Right renal pelvis (tissue), 4 donors: ENCODE data around the gene LGALS7. TPM values are rescaled to one million over a fixed set of nuclear protein-coding genes. Genes with fewer than 3 reads are reported as not detected.

ENCODE experiments used
- DNase-seq, 4 donors: peaks; one replicate each; pipeline ENCODE4 v3.0.0-alpha.2; 2013; ENCODE audit warnings: low read depth in 4 of 4, low spot score in 3 of 4, missing footprints in 1 of 4
- polyA plus RNA-seq, 4 donors: library from polyadenylated mRNA; unstranded; fragments of 120-200 nt; gene quantifications; one replicate each; pipeline ENCODE4 v1.2.1, GENCODE V29; 2013; ENCODE audit not compliant: insufficient read length in 4 of 4

LGALS7 gene
- polyA plus RNA-seq, 4 donors = 0.29 to 1.2 (median 0.71) TPM

- DNase-seq = no peak
Measured at GRCh38 chr19:38741670-38742069, 31.6 kb downstream of the LGALS7 start.

GRCh38 chr19:38740932-38741331, 32.4 kb downstream of the LGALS7 start:
- DNase-seq = no peak

GRCh38 chr19:38740257-38740592, 33.1 kb downstream of the LGALS7 start:
- no peak for DNase-seq

- no peak for DNase-seq
Measured at GRCh38 chr19:38739440-38740256, 33.7 kb downstream of the LGALS7 start.

GRCh38 chr19:38737921-38738737, 35.2 kb downstream of the LGALS7 start:
- DNase-seq = no peak

GRCh38 chr19:38737281-38737865, 35.9 kb downstream of the LGALS7 start:
- DNase-seq = no peak

- no peak for DNase-seq
Measured at GRCh38 chr19:38736413-38737280, 36.7 kb downstream of the LGALS7 start.

- no peak for DNase-seq
Measured at GRCh38 chr19:38736036-38736412, 37.3 kb downstream of the LGALS7 start.

- no peak for DNase-seq
Measured at GRCh38 chr19:38735257-38735686, 38.0 kb downstream of the LGALS7 start.

GRCh38 chr19:38734426-38735256, 38.7 kb downstream of the LGALS7 start:
- DNase-seq = no peak

- DNase-seq = no peak
Measured at GRCh38 chr19:38734176-38734425, 39.2 kb downstream of the LGALS7 start.

GRCh38 chr19:38733493-38734175, 39.7 kb downstream of the LGALS7 start:
- no peak for DNase-seq

- no peak for DNase-seq
Measured at GRCh38 chr19:38733241-38733492, 40.1 kb downstream of the LGALS7 start.

GRCh38 chr19:38731654-38732301, 41.5 kb downstream of the LGALS7 start:
- no peak for DNase-seq

GRCh38 chr19:38730731-38731589, 42.4 kb downstream of the LGALS7 start:
- DNase-seq = no peak

- DNase-seq = no peak
Measured at GRCh38 chr19:38730470-38730730, 42.9 kb downstream of the LGALS7 start.

- DNase-seq = no peak
Measured at GRCh38 chr19:38729653-38730469, 43.5 kb downstream of the LGALS7 start.
